ENCODE measurements around the gene LENG9. TPM values are rescaled to one million over a fixed set of nuclear protein-coding genes. Genes with fewer than 3 reads are reported as not detected.
"Not testable (repeated sequence)": the region's sequence is repeated elsewhere in the genome, so short reads cannot be mapped to it uniquely, and the experiment has no call there.

The LENG9 gene
- total RNA-seq (2022), result 14.7 and 16.4 TPM in 2 replicates
- Bru-seq, nascent RNA, result percentile 63 among the genes with signal in this experiment
- BruChase-seq, experiment 1, labeled RNA remaining after a 6-hour chase, result percentile 58 among the genes with signal in this experiment
- percentile 55 among the genes with signal in this experiment for BruChase-seq, experiment 2, labeled RNA remaining after a 2-hour chase
- long read RNA-seq, result 0 reads

DNA sequence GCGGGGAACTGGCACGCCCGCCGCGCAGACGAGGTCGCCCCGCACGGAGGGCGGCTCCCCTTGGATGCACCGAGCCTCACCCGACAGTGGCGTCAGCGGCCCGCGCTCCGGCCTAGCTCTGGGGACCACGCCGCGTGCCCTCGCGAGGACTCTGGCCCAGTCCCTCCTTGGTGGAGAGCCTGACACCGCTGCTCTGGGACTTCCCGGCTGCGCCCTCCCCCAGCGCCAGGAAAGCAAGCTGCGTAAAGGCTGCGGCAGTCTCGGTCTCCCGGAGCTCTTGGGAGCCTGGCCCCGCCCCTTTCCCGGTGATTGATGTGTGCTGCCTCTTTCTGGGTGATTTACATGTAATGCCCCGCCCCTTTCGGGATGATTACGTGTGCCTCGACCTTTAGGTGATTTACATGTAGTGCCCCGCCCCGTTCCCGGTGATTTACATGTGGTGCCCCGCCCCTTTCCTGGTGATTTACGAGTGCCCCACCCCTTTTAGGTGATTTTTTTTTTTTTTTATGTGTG, at the start of gene LENG9:
Gene LENG9, minus strand, starts transcription at position 248 of the 513 bp plus-strand sequence. CDS start 252 bp downstream, outside the sequence.
- TF ChIP-seq, protein P1, sequence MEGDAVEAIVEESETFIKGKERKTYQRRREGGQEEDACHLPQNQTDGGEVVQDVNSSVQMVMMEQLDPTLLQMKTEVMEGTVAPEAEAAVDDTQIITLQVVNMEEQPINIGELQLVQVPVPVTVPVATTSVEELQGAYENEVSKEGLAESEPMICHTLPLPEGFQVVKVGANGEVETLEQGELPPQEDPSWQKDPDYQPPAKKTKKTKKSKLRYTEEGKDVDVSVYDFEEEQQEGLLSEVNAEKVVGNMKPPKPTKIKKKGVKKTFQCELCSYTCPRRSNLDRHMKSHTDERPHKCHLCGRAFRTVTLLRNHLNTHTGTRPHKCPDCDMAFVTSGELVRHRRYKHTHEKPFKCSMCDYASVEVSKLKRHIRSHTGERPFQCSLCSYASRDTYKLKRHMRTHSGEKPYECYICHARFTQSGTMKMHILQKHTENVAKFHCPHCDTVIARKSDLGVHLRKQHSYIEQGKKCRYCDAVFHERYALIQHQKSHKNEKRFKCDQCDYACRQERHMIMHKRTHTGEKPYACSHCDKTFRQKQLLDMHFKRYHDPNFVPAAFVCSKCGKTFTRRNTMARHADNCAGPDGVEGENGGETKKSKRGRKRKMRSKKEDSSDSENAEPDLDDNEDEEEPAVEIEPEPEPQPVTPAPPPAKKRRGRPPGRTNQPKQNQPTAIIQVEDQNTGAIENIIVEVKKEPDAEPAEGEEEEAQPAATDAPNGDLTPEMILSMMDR (IDR thresholded peaks at IDR 0.05; ENCODE audit: unreplicated experiment), result no peak
- Mint-ChIP-seq H3K4me1 (ENCODE audit: low read depth, unreplicated experiment) (peaks cover 37% of the 10 kb centered on the region), H3K4me3 (ENCODE audit: low read depth, unreplicated experiment) (peak within 1 kb of the TSS; percentile 72), H3K27ac (ENCODE audit: unreplicated experiment) (peak within 1 kb of the TSS; percentile 99), H3K36me3 (ENCODE audit: insufficient read depth, unreplicated experiment) (peaks cover 63% of the 10 kb centered on the region), H3K27me3 (ENCODE audit: unreplicated experiment) (no peaks in the 10 kb centered on the region), H3K9me3 (ENCODE audit: low read depth, unreplicated experiment) (no peaks in the 10 kb centered on the region)
- peak; percentile 99 for DNase-seq
- CTCF ChIA-PET, result interaction anchor here (0.6 to 1.9 kb wide), 7 partner anchors 13 to 55 kb away, joined by 3 to 14 read pairs (median 5); partner anchors contain the start of gene LENG8
- no TSS peak for BruUV-seq (replicated peaks)
- intact Hi-C loops (cut with micrococcal nuclease; ENCODE audit: unreplicated experiment), result loop anchor here (2.0 kb wide), 1 partner anchor 15 kb away; the partner anchor contains the start of gene LENG8

DNA sequence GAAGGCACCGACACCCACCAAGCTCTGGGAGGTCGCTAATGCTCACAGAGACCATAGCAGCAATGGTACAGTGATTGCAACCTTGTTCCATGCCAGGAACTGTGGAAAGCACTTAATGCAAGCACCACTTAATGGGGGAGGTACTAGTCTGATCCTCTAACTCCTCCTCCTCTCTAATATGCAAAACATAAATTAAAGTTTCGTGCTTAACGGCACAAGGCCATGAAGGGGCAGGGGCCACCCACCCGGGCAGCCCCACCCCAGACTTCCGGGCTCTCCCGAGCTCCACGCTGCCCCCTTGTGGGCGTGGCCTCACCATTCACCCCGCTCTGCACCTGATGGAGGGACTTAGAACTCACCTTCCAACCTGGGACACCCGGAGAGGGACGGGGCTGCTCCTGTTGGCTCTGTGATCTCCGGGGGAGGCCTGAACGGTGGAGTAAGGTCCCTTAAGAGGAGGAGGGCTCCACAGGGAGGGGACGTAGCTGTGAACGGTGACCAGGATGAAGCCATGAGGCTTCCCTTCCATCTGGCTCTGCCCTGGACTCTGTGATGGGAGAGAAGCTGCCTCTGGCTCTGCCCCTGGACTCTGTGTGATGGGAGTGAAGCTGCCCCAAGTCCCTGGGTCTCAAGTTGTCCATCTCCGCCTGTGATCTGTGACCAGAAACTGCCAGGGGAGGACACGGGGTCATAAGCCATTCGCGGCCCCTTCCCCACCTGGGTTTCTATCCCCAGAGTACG, 45.8 kb upstream of the LENG9 start:
- CTCF ChIA-PET; BruUV-seq (replicated peaks); H3K27ac Mint-ChIP-seq (ENCODE audit: unreplicated experiment); H3K9me3 Mint-ChIP-seq (ENCODE audit: low read depth, unreplicated experiment); H3K36me3 Mint-ChIP-seq (ENCODE audit: insufficient read depth, unreplicated experiment); DNase-seq; intact Hi-C loops (cut with micrococcal nuclease; ENCODE audit: unreplicated experiment); H3K4me3 Mint-ChIP-seq (ENCODE audit: low read depth, unreplicated experiment): not testable (repeated sequence)
- H3K27me3 Mint-ChIP-seq (ENCODE audit: unreplicated experiment), result peaks cover 78% of the 10 kb centered on the region
- H3K4me1 Mint-ChIP-seq (ENCODE audit: low read depth, unreplicated experiment), result peaks cover 20% of the 10 kb centered on the region

DNA sequence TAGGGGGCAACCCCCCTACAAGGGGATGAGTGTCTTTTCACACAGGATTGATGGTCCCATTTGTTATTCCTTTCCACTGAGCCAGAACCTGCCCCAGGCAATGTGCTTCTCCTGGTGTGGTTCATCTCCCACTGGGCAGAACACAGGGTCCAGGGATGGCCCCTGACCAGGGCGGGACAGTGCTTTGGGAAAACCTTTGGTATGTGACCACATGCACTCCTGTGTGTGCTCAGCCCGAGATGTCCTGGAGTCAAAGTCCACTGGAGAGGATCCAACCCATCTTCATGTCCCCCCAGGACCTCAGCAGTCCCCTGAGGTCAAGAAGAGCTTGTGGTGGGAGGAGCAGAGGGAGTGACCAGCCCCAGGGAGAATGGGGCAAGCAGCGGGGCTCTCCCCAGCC, 44.9 kb upstream of the LENG9 start:
- CTCF ChIA-PET; H3K36me3 Mint-ChIP-seq (ENCODE audit: insufficient read depth, unreplicated experiment); BruUV-seq (replicated peaks); DNase-seq; H3K4me3 Mint-ChIP-seq (ENCODE audit: low read depth, unreplicated experiment); H3K27ac Mint-ChIP-seq (ENCODE audit: unreplicated experiment); H3K9me3 Mint-ChIP-seq (ENCODE audit: low read depth, unreplicated experiment); intact Hi-C loops (cut with micrococcal nuclease; ENCODE audit: unreplicated experiment): not testable (repeated sequence)
- peaks cover 76% of the 10 kb centered on the region for H3K27me3 Mint-ChIP-seq (ENCODE audit: unreplicated experiment)
- peaks cover 20% of the 10 kb centered on the region for H3K4me1 Mint-ChIP-seq (ENCODE audit: low read depth, unreplicated experiment)

DNA sequence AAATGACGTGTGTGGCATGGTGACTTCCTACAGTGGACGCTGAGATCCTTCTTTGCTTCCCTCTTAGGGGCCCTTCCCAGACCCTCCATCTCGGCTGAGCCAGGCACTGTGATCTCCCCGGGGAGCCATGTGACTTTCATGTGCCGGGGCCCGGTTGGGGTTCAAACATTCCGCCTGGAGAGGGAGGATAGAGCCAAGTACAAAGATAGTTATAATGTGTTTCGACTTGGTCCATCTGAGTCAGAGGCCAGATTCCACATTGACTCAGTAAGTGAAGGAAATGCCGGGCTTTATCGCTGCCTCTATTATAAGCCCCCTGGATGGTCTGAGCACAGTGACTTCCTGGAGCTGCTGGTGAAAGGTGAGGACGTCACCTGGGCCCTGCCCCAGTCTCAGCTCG, 44.2 kb upstream of the LENG9 start:
- CTCF ChIA-PET, result no interaction called here
- Mint-ChIP-seq H3K36me3 (ENCODE audit: insufficient read depth, unreplicated experiment) (peaks cover 8% of the 10 kb centered on the region), H3K27ac (ENCODE audit: unreplicated experiment) (no peak overlapping the region), H3K4me3 (ENCODE audit: low read depth, unreplicated experiment) (no peak overlapping the region), H3K4me1 (ENCODE audit: low read depth, unreplicated experiment) (peaks cover 20% of the 10 kb centered on the region), H3K9me3 (ENCODE audit: low read depth, unreplicated experiment) (peaks cover 2% of the 10 kb centered on the region), H3K27me3 (ENCODE audit: unreplicated experiment) (peaks cover 70% of the 10 kb centered on the region)
- no TSS peak for BruUV-seq (replicated peaks)
- peak; percentile 8 for DNase-seq
- intact Hi-C loops (cut with micrococcal nuclease; ENCODE audit: unreplicated experiment), result no loop called here
- TF ChIP-seq, protein P1 (IDR thresholded peaks at IDR 0.05; ENCODE audit: unreplicated experiment), result no peak

DNA sequence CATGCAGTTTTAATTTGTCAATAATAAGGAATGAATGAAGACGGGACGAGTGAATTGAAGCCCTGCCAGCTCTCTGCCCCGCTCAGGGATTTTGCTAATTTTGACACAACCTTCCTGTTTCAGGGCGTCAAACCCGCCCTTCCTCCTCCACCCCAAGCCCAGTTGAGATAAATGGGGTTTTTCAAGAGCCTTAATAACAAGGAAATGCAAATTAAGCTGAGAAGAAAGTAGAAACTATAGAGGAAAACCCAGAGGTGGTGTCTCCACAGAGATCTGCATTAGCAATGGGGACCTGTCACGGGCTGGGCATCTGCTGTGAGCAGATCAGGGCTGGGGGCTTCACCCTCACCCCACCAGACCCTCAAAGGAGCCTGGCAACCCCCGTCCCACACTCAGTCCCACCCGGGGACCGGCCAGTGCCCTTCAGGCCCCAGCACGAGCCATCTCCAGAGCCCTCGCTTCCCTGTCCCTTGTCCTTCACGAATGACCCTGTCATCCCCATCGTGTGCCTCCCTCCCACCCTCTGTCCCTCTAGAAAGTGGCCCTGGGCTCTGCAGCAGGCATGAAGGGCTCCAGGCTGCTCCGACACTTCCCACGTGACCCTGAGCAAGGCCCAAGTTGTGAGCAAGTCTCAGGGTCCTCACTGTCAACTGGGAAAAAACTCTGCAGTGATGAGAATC, 43.6 kb upstream of the LENG9 start:
- CTCF ChIA-PET, result interaction anchor here (1.4 kb wide), 1 partner anchor 31 kb away, joined by 3 read pairs; no protein-coding TSS in a partner anchor
- peaks cover 63% of the 10 kb centered on the region for H3K27me3 Mint-ChIP-seq (ENCODE audit: unreplicated experiment)
- H3K27ac Mint-ChIP-seq (ENCODE audit: unreplicated experiment); intact Hi-C loops (cut with micrococcal nuclease; ENCODE audit: unreplicated experiment); H3K9me3 Mint-ChIP-seq (ENCODE audit: low read depth, unreplicated experiment); H3K4me3 Mint-ChIP-seq (ENCODE audit: low read depth, unreplicated experiment); DNase-seq; H3K36me3 Mint-ChIP-seq (ENCODE audit: insufficient read depth, unreplicated experiment); BruUV-seq (replicated peaks): not testable (repeated sequence)
- peaks cover 20% of the 10 kb centered on the region for H3K4me1 Mint-ChIP-seq (ENCODE audit: low read depth, unreplicated experiment)

All from Calu3 (cell line).